HG02981 (cell line): ENCODE measurements around the gene FOXF2.

Experiments used
- ATAC-seq: cut with Tn5 transposase; IDR thresholded peaks from one replicate; pipeline ENCODE4 v1.9.1; 2021; ENCODE audit warnings: mild to moderate bottlenecking, moderate library complexity; ENCODE audit not compliant: unreplicated experiment

Gene FOXF2

DNA sequence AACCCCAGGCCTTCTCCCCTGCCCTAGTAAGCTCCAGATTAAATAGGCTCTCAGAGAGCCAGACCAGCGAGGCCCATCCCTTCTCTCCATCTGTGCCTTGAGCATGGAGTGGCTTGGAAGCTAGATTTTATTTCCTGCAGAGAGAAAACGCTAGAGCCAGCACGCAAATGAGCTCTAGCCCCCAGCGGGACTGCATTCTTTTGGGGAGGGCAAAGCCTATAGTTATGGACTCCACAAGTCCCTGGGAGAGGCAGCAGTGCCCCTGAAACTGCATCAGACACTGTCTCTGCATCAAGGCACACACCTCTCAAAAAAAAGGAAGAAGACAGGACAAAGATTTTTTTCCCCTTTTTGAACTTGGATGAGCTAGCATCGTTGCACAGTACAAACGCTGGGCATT is 15.8 kb downstream of the FOXF2 start:
- ATAC-seq = no peak

- ATAC-seq = no peak
These were observed 17.1 kb downstream of the FOXF2 start for GRCh38 chr6:1406306-1407072.

- ATAC-seq = no peak
These were observed 18.2 kb downstream of the FOXF2 start for GRCh38 chr6:1407499-1407990.

DNA sequence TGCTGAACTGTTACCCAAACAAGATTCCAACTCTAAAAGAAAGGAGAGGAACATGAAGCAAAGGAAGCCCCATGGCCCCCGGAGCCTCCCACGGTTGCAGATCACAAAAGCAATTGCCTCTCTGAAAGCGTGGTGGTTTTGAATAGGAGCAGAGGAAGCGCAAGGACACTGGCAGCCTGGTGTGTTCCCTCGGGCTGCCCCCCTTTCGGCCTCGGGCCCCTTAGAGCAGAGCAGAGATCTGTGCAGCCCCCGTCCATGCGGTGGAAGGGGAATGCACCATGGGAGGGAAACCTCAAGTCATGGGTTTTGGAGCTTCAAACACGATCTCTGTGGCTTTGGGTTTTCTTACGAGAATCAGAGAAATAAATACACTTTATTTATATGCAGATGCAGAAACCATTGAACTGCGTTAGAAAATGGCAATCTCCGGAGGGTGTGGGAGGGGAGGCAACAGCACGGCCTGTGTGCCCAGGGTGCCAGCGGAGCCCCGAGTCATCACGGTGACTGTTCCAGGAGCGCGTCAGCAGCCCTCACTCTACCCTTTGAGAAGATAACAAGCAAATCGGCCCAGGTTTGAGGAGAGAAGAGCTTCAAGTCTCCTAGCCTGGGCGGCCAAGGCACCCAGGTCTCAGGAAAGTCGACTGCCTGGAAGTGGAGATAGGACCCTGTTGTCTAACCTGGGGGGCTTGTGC is 20.5 kb downstream of the FOXF2 start:
- ATAC-seq = no peak

DNA sequence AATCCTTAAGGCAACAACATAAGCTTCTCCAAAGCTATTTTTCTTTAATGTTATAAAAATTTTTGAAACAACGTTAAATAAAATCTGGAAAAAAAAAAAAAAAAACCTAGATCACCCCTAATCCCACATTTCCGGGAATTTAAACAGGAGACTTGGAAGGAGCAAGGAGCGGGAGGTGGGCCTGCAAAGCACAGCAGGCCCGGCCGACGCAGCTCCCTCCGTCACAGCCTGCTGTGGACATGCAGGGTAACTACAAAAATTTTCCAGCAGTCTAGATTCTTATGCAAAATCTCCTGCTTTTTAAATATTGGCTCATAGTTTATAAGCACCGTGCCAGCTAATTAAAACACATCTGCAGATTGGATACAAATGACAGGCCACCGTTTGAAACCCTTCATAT is 23.5 kb downstream of the FOXF2 start:
- no peak for ATAC-seq

DNA sequence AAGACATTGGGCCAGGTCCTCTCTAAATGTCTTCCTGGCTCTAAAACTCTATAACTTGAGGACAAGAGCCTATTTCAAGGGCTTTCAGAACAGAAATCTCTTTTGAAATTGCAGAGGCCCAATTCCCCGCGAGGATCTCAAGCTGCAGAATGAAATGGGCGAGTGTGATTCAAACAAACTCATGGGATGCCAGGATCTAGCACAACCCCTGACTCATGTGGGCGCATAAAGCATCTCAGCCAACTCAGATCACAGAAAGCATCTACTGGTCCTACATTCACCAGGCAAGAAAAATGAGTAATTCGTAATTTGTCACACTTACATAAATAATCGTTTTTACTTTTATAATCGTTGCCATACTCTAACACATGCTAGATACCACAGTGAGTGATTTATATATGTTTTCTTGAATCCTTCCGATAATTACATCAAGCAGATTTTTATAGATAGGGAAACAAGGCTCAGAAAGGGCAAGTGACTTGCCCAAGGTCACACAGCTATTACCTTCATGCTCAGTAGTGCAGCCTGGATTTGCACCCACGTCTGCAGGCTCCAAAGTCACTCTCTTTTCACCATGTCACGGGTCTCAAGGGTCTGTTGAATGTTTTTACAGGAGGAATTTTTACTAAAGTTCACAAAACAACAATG is 26.2 kb downstream of the FOXF2 start:
- ATAC-seq = no peak

DNA sequence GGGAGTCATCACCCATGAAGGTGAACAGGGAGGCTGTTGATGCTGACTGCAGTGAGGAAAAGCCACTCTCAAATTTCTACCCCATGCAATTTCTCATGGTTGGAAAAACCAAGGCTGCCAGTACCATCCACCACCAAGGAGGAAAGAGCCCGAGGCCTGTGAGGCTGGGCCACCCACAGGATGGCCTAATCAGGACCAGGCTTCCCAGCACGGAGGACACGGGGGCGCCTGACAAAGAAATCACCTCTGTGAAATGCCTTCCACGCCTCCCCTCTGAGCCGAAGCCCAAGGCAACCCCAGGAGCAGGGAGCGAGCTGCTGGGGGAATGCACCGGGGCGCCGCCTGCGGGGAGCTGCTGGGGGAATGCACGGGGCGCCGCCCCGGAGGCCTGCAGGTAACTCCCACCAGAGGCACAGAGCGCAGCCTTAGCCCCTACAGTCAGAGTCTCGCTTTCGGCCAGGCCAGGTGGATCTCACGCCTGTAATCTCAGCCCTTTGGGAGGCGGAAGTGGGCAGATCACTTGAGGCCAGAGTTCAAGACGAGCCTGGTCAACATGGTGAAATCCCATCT is 26.9 kb downstream of the FOXF2 start:
- no peak for ATAC-seq

DNA sequence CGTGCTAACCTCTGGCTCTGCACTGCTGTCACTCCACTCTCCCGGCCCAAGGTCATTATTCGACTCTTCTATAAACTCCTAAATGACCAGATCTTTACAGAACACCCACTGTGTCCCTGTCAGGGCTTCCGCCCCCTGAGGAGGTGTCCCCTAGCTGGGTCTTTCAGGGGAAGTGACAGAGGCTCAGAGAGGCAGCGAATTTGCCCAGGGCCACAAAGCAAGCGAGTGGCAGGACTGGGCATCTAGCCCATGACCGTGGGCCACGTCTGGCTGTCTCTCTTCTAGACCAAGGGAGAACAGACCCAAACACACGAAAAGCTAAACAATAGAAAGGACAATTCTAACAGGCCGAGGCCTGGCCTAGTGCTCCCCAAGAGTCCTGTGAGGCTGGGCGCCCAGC is 27.4 kb downstream of the FOXF2 start:
- ATAC-seq = no peak

DNA sequence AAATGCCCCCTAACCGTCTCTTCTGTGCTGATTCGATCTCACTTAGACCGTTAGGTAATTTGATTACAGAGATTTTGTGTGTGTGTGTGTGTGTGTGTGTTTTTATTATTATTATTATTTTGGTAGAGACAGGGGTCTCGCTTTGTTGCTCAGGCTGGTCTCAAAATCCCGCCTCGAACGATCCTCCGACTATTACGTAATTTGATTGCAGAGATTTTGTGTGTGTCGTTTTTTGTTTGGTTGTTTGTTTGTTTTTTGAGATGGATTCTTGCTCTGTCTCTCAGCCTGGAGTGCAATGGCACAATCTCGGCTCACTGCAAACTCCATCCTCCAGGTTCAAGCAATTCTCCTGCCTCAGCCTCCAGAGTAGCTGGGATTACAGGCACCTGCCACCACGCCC is 28.3 kb downstream of the FOXF2 start:
- ATAC-seq = no peak

GRCh38 chr6:1418471-1419191 is 29.3 kb downstream of the FOXF2 start:
- no peak for ATAC-seq

GRCh38 chr6:1420382-1420781 is 31.0 kb downstream of the FOXF2 start:
- no peak for ATAC-seq

DNA sequence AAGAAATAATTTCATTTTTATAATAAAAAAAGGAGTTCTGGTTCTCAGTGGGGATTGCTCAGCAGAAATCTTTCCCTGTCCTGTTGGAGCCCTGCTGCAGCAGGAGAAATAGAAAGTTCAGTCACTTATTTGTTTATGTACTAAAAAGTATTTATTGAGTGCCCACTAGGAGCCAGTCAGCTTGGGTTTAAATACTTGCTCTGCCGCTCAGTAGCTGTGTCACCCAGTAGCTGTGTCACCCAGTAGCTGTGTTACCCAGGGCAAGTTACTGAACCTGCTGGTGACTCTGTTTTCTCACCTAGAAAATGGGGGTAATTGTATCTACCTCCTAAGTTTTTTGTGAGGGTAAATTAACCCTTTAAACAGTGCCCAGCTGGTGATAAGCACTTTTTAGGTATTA is 32.9 kb downstream of the FOXF2 start:
- no peak for ATAC-seq

DNA sequence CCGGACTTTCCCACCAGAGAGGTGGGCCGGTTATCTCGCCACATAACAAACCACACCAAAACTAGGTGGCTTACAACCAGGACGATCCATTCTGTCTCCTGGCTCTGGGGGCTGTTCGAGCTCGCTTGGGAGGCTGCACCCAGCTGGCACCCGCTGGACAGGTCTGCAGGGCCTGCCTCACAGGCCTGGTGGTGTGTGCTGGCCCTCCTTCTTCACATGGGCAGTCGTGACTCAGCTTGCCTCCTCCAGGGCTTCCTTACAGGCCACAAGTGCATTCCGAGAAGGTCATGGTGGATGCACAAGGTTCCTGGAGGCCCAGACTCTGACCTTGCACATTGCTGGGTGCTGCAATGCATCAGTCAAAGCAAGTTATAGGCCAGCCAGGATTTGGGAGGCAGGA is 34.2 kb downstream of the FOXF2 start:
- ATAC-seq = no peak

GRCh38 chr6:1424306-1424927 is 35.0 kb downstream of the FOXF2 start:
- no peak for ATAC-seq

- no peak for ATAC-seq
These were observed 37.0 kb downstream of the FOXF2 start for GRCh38 chr6:1426416-1426815.

GRCh38 chr6:1435806-1436205 is 46.4 kb downstream of the FOXF2 start:
- no peak for ATAC-seq

DNA sequence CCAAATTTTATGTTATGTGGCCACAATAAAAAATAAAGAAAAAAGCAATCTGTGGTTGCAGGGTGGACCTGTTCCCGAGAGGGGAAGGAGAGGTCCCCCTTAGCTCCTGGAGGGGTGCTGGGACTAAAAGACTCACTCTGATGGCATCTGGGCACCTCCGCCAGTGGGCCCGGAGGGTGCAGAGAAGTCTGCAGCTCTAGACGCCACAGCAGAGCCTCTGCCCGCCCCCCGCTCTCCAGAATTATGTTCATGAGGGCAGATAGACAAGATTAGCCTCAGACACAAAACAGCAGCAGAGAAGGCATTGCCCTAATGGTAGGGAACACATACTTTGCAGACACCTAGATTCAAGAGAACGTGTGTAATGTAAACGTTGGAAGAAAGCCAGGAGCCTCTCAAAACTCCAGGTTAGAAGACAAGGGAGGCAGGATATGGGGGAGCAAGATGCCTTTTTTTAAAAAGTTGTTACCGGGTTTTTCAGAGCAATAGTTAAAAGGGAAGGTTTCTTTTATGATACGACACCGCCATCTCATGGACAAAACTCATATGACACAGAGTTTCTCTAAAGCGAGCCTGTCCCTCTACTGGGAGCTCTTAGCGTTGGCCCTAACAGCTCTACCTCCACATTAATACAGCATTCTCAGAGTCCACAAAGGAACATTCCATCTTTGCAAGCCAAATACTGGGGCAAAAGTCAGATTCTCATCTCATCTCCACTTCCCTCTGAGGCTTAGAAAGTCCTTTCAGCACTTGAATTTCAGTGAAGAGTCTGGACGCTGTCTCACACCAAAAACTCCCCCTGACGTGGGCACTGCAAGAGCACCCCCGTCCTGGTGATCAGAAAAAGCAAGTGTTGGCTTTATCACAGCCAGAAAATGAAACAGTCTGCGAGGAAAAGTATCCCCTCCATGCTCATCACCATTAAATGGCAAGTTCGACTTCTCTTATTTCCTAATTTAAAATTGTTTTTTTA is 47.2 kb downstream of the FOXF2 start:
- no peak for ATAC-seq

DNA sequence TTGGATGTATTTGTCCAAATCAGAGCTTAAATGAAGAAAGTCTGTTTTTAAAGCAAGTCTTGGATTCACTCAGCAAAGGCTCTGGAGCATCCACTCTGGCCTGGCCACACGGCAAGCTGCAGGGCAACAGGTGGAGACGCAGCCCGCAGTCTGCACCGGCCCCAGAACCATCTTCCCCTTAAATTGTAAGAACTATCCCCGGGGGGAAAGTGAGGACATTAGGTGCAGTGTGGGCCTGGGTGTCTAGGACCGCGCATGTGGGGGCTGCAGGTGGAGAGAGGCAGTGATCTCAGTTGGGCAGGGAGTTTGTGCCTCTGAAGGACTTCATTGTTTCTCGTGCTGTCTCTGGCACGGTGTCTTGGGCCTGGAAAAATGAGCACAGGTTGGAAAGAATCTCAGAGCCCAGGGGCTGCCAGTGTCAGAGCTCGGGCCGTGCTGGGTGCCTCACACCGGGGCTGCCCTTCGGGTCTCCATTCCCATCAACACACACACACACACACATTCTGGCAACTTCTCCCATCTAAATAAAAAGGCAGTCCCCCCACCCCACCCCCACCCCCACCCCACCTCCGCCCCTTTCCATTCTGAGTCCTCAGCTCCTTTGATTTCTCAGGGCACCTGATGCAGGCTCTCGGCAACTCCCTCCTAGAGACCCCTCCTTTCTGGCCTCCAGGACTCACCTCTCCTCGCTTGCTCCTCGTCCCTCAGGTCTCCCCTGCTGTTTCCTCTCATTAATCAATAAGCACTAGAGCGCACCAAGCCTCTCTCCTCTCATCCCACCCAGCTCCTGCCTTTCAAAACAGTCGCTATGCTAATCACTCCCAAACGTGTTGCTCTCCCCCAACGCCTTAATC is 48.4 kb downstream of the FOXF2 start:
- no peak for ATAC-seq
